A549 (cell line): ENCODE results near the gene UCP1. TPM values are rescaled to one million over a fixed set of nuclear protein-coding genes. Genes with fewer than 3 reads are reported as not detected.

Experiments used
- ATAC-seq, 2 experiments: fragments of 200-7000 bp in 1 of 2; fragments of >200 bp in 1 of 2; cut with Nextera tagmentation in 1 of 2; cut with Tn5 transposase in 1 of 2; 3 replicates each; pipeline versions ENCODE4 v1.8.0 to v1.9.1; 2018 to 2020; ENCODE audit warnings: mild to moderate bottlenecking in 1 of 2, moderate library complexity in 1 of 2
- CTCF ChIA-PET: fragments of 300-600 bp; sonication (Branson Sonifier 250); formaldehyde crosslinking; extraction: SDS; loops from one replicate; lab custom pipeline; 2021; ENCODE audit warnings: antibody characterized with exemption, inconsistent platforms; lab: Yijun Ruan, JAX
- POLR2A ChIA-PET: fragments of 350-600 bp; formaldehyde crosslinking; extraction: SDS; loops from one replicate; lab custom pipeline; 2021; ENCODE audit warnings: antibody characterized with exemption, inconsistent platforms; lab: Yijun Ruan, JAX
- DNase-seq, 2 experiments: peaks; one replicate each; pipeline versions ENCODE4 v3.0.0 to v3.0.0-alpha.2; 2011 to 2016; ENCODE audit warnings: low read depth in 1 of 2, low spot score in 1 of 2
- FAIRE-seq: peaks from 2 replicates; lab custom pipeline; 2011; peaks lifted over from hg19 to GRCh38; lab: Jason Lieb, UNC
- H3K27ac ChIP-seq, 2 experiments: fragments of >200 bp; sonication (Bioruptor Twin); formaldehyde crosslinking; 3 replicates each; pipeline ENCODE4 v1.5.1; 2016 to 2017
- H3K4me1 ChIP-seq: fragments of >200 bp; sonication (Bioruptor Twin); formaldehyde crosslinking; 3 replicates; pipeline ENCODE4 v1.6.1; 2016
- H3K4me2 ChIP-seq: fragments of >200 bp; sonication (Bioruptor Twin); formaldehyde crosslinking; 3 replicates; pipeline ENCODE4 v1.6.1; 2016
- H3K4me3 ChIP-seq: fragments of >200 bp; sonication (Bioruptor Twin); formaldehyde crosslinking; 3 replicates; pipeline ENCODE4 v1.5.1; 2016
- H3K9me3 ChIP-seq: fragments of >200 bp; sonication (Bioruptor Twin); formaldehyde crosslinking; 3 replicates; pipeline ENCODE4 v1.6.1; 2016
- ATOH8 ChIP-seq: fragments of 250-450 bp; sonication (Bioruptor Pico); IDR thresholded peaks from 2 replicates; pipeline ENCODE4 v1.5.0; 2020; ENCODE audit warnings: low read depth, mild to moderate bottlenecking, moderate library complexity
- CBX8 ChIP-seq: fragments of 200-600 bp; sonication (generic); IDR thresholded peaks from 2 replicates; pipeline ENCODE4 v1.6.1; 2016
- CEBPB ChIP-seq, 2 experiments: fragments of >200 bp in 1 of 2; sonication (Bioruptor Twin) in 1 of 2; formaldehyde crosslinking in 1 of 2; IDR thresholded peaks; 2 replicates each; pipeline ENCODE4 v1.6.1; 2012 to 2016
- CHD4 ChIP-seq: fragments of 200-600 bp; sonication (generic); IDR thresholded peaks from 2 replicates; pipeline ENCODE4 v1.6.1; 2016; ENCODE audit warnings: antibody characterized with exemption, mild to moderate bottlenecking, borderline replicate concordance
- E2F6 ChIP-seq: IDR thresholded peaks from 2 replicates; pipeline ENCODE4 v1.6.1; 2012; ENCODE audit warnings: low read depth, borderline replicate concordance
- EHMT2 ChIP-seq: fragments of 200-600 bp; sonication (generic); IDR thresholded peaks from 2 replicates; pipeline ENCODE4 v1.6.1; 2016; ENCODE audit warnings: antibody characterized with exemption, low read depth, mild to moderate bottlenecking, moderate library complexity
- EP300 ChIP-seq, 2 experiments: fragments of >200 bp; sonication (Bioruptor Twin); formaldehyde crosslinking; IDR thresholded peaks; 2 replicates in 1 of 2; 3 replicates in 1 of 2; pipeline ENCODE4 v1.6.1; 2016 to 2017
- FOSB ChIP-seq: fragments of 250-450 bp; sonication (Bioruptor Pico); IDR thresholded peaks from 2 replicates; pipeline ENCODE4 v1.5.0; 2020; ENCODE audit warnings: mild to moderate bottlenecking, moderate library complexity
- FOSL2 ChIP-seq, 2 experiments: fragments of 450-650 bp in 1 of 2; fragments of >200 bp in 1 of 2; sonication (Bioruptor Twin) in 1 of 2; formaldehyde crosslinking; IDR thresholded peaks; 2 replicates each; pipeline versions ENCODE4 v1.5.0 to v1.6.1; 2016 to 2020; ENCODE audit warnings: mild to moderate bottlenecking in 1 of 2, moderate library complexity in 1 of 2
- FOXS1 ChIP-seq: fragments of 250-450 bp; sonication (Bioruptor Pico); IDR thresholded peaks from 2 replicates; pipeline ENCODE4 v1.5.0; 2020; ENCODE audit warnings: mild to moderate bottlenecking, moderate library complexity
- GATA3 ChIP-seq: IDR thresholded peaks from 2 replicates; pipeline ENCODE4 v1.6.1; 2012; ENCODE audit warnings: borderline replicate concordance
- HOXA7 ChIP-seq: fragments of 250-450 bp; sonication (Bioruptor Pico); IDR thresholded peaks from 2 replicates; pipeline ENCODE4 v1.5.0; 2020; ENCODE audit warnings: mild to moderate bottlenecking, moderate library complexity
- HOXB13 ChIP-seq: fragments of 250-450 bp; sonication (Bioruptor Pico); IDR thresholded peaks from 2 replicates; pipeline ENCODE4 v1.5.0; 2020; ENCODE audit warnings: low read depth, mild to moderate bottlenecking, moderate library complexity
- MAFK ChIP-seq: fragments of 450-650 bp; IDR thresholded peaks from 2 replicates; pipeline ENCODE4 v1.6.1; 2014; ENCODE audit not compliant: partially characterized antibody
- MAZ ChIP-seq: fragments of 150-350 bp; IDR thresholded peaks from 2 replicates; pipeline ENCODE4 v1.6.1; 2014; ENCODE audit warnings: antibody characterized with exemption, low read depth, low read length, borderline replicate concordance
- MYC ChIP-seq: IDR thresholded peaks from 2 replicates; pipeline ENCODE4 v1.6.1; 2012; ENCODE audit warnings: mild to moderate bottlenecking, inconsistent platforms, low read length, improper control_type of control experiment, borderline replicate concordance
- NR3C1 ChIP-seq: fragments of >200 bp; sonication (Bioruptor Twin); formaldehyde crosslinking; IDR thresholded peaks from 3 replicates; pipeline ENCODE4 v1.6.1; 2017
- POLR2A ChIP-seq: IDR thresholded peaks from 2 replicates; pipeline ENCODE4 v1.6.1; 2012; ENCODE audit warnings: mild to moderate bottlenecking, low read length
- POLR2AphosphoS2 ChIP-seq: conservative IDR thresholded peaks from 2 replicates; pipeline ENCODE4 v1.6.1; 2012; ENCODE audit warnings: low read length, improper control_type of control experiment, inconsistent platforms
- RAD21 ChIP-seq, 2 experiments: fragments of >200 bp in 1 of 2; sonication (Bioruptor Twin) in 1 of 2; formaldehyde crosslinking in 1 of 2; IDR thresholded peaks in 1 of 2; conservative IDR thresholded peaks in 1 of 2; 2 replicates in 1 of 2; 3 replicates in 1 of 2; pipeline ENCODE4 v1.6.1; 2012 to 2018; ENCODE audit warnings: inconsistent platforms in 1 of 2
- RCOR1 ChIP-seq: fragments of 150-350 bp; IDR thresholded peaks from 2 replicates; pipeline ENCODE4 v1.6.1; 2014; ENCODE audit warnings: antibody characterized with exemption, low read length, low read depth
- RFX5 ChIP-seq: fragments of 450-650 bp; IDR thresholded peaks from 2 replicates; pipeline ENCODE4 v1.7.1; 2014; ENCODE audit warnings: antibody characterized with exemption, mild to moderate bottlenecking, moderate library complexity
- SREBF2 ChIP-seq: fragments of 450-650 bp; IDR thresholded peaks from 2 replicates; pipeline ENCODE4 v1.6.1; 2014; ENCODE audit warnings: mild to moderate bottlenecking, moderate library complexity
- TFCP2L1 ChIP-seq: fragments of 250-450 bp; sonication (Bioruptor Pico); IDR thresholded peaks from 2 replicates; pipeline ENCODE4 v1.5.0; 2021; ENCODE audit warnings: mild to moderate bottlenecking
- USF2 ChIP-seq: fragments of 450-650 bp; IDR thresholded peaks from 2 replicates; pipeline ENCODE4 v1.6.1; 2014; ENCODE audit warnings: antibody characterized with exemption
- WGBS: methylation state at CpG from one replicate; pipeline ENCODE4 v1.1.6; 2017; ENCODE audit errors: missing lambda C conversion rate; 5-methylcytosine and 5-hydroxymethylcytosine counted together
- polyA plus RNA-seq, 4 experiments: library from polyadenylated mRNA; depleted of rRNA in 3 of 4; stranded (reverse); fragments of >200 nt; fragmentation: RNase III in 1 of 4; extraction: RNeasy Plus Mini Kit Qiagen cat#74134 plus additional on column Dnase treatment in 1 of 4; gene quantifications; 2 replicates in 3 of 4; 3 replicates in 1 of 4; pipeline ENCODE4 v1.2.3, GENCODE V29; 2011 to 2017

The UCP1 gene
- polyA plus RNA-seq, 2 of the 4 experiments (the other 2 are of a cell fraction), result 0.13 TPM; not detected in 1

- ATAC-seq, result no peak
- no peaks in the 10 kb centered on the region for H3K9me3 ChIP-seq
- WGBS, result 61% methylated on average over 4 of the region's 4 CpGs
- no peak overlapping the region for H3K4me2 ChIP-seq
- H3K4me1 ChIP-seq, result no peaks in the 10 kb centered on the region
- CTCF ChIA-PET, result no interaction called here
- TF ChIP-seq RCOR1, result no peak
- TF ChIP-seq RAD21 (conservative IDR thresholded peaks at IDR 0.05 in 1 of 2, IDR thresholded peaks at IDR 0.05 in 1 of 2), result no peak
- no peak for TF ChIP-seq E2F6
- TF ChIP-seq HOXB13 (CRISPR knock-in tag), result no peak
- no peak for TF ChIP-seq FOSB (CRISPR knock-in tag)
- TF ChIP-seq SREBF2, result no peak
- no peak for TF ChIP-seq USF2
- no peak for TF ChIP-seq CEBPB (IDR thresholded peaks at IDR 0.05)
- no peak for TF ChIP-seq RFX5
- TF ChIP-seq MAZ, result no peak
- TF ChIP-seq EHMT2, result no peak
- no peak for TF ChIP-seq NR3C1
- TF ChIP-seq CHD4, result no peak
- TF ChIP-seq CBX8, result no peak
- no peak for TF ChIP-seq GATA3
- TF ChIP-seq FOXS1 (CRISPR knock-in tag), result no peak
- FAIRE-seq, result no peak
- H3K27ac ChIP-seq, result no peak overlapping the region
- no peak for DNase-seq
- H3K4me3 ChIP-seq, result no peak overlapping the region
- POLR2A ChIA-PET, result interaction anchor here (1.2 kb wide), 1 partner anchor 10 kb away, joined by 3 read pairs; the partner anchor contains the start of gene ELMOD2
These were observed 34.7 kb downstream of the UCP1 start for GRCh38 chr4:140533951-140534480.

- no peak for TF ChIP-seq MAFK
- TF ChIP-seq TFCP2L1, result no peak
- TF ChIP-seq ATOH8, result no peak
- TF ChIP-seq CBX8, result no peak
- no peak for TF ChIP-seq NR3C1
- TF ChIP-seq MYC, result no peak
- no peak for TF ChIP-seq FOSL2 (IDR thresholded peaks at IDR 0.05)
- no peak for TF ChIP-seq FOSL2 (CRISPR knock-in tag; IDR thresholded peaks at IDR 0.05)
- TF ChIP-seq POLR2AphosphoS2, result no peak
- no peak for TF ChIP-seq FOSB (CRISPR knock-in tag)
- TF ChIP-seq EP300 (IDR thresholded peaks at IDR 0.05), result no peak
- no peak for TF ChIP-seq GATA3
- TF ChIP-seq POLR2A, result no peak
- TF ChIP-seq USF2, result no peak
- TF ChIP-seq MAZ, result no peak
- no peak for TF ChIP-seq HOXA7 (CRISPR knock-in tag)
- TF ChIP-seq CEBPB (IDR thresholded peaks at IDR 0.05), result no peak
- FAIRE-seq (no peak), ATAC-seq (no peak), DNase-seq (no peak)
- no peaks in the 10 kb centered on the region for H3K9me3 ChIP-seq
- H3K4me1 ChIP-seq, result peaks cover 10% of the 10 kb centered on the region; the same call in 2 of the 3 replicates
- no peak overlapping the region for H3K4me2 ChIP-seq
- no peak overlapping the region for H3K4me3 ChIP-seq
- CTCF ChIA-PET, result no interaction called here
- POLR2A ChIA-PET, result no interaction called here
- WGBS, result 87% methylated on average over 1 of the region's 1 CpG
- no peak overlapping the region for H3K27ac ChIP-seq
These were observed 39.3 kb downstream of the UCP1 start for GRCh38 chr4:140529434-140529833.
